Bronchial epithelial cell (primary cell): Measurements from ENCODE around the gene CLDN22. TPM values are rescaled to one million over a fixed set of nuclear protein-coding genes. Genes with fewer than 3 reads are reported as not detected.

ENCODE experiments used
- DNase-seq: peaks from one replicate; pipeline ENCODE4 v3.0.0-alpha.2; 2010; ENCODE audit warnings: low read depth
- FAIRE-seq: peaks from 2 replicates; lab custom pipeline; 2011; peaks lifted over from hg19 to GRCh38; lab: Jason Lieb, UNC
- H3K27me3 ChIP-seq: 2 replicates; pipeline ENCODE4 v1.5.1; 2011; ENCODE audit warnings: low read length; ENCODE audit not compliant: control insufficient read depth, insufficient read depth
- H3K36me3 ChIP-seq: 2 replicates; pipeline ENCODE4 v1.5.1; 2011; ENCODE audit warnings: low read length; ENCODE audit not compliant: control insufficient read depth, insufficient read depth
- H3K4me3 ChIP-seq: 2 replicates; pipeline ENCODE4 v1.5.1; 2011; ENCODE audit warnings: mild to moderate bottlenecking, low read depth, low read length, control low read depth
- total RNA-seq: library from RNA; depleted of rRNA; stranded (reverse); fragments of >200 nt; gene quantifications from 2 replicates; pipeline ENCODE4 v1.2.1, GENCODE V29; 2014
- TF ChIP-seq, protein P1 (sequence below): IDR thresholded peaks from 2 replicates; pipeline ENCODE4 v1.5.1; 2011; ENCODE audit warnings: mild to moderate bottlenecking, moderate library complexity, low read length, control low read depth, inconsistent platforms; ENCODE audit not compliant: insufficient read depth, severe bottlenecking

Gene CLDN22
- total RNA-seq, result not detected in 2 replicates

DNA sequence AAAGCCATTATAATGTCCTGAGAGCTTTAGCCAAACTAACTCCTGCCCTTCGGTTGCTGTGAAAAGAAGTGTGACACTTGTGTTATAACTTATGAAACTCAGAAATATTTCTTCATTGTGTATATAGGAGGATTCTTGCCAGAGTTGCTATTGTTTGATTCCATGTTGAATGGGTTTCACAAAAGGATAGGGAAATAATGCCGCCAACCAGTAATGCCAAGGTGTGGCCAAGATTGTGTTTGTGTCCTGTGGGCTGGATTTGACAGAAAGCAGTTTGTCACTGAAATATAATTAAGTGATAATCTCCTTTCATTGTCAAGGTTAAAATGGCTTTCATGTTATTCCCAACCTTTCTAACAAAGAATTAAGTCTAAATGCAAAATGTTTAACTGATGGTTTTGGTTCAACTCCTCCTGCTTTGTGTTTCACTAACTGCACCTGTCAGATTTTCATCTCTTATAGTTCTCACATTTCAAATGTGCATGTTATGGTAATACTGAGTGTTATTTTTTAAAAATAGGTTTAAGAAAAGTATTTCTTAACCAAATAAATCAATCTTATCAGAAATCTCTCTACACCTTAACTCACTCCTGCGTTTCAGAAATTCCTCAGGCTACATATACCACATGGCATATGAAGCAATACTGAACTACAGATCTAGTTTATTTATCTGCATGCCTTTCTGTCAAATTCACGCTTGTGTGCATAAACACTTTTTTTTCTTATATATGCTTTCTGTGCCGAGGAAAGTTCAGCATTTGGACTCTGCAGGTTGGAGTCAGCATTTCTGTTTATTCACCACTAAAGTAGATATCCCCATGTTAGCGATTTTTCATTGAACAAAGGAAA, at the start of gene CLDN22:
Gene CLDN22 (minus strand): TSS at position 66 of the 849 bp plus-strand sequence. CDS start 58 bp downstream, at position 8.
- Histone ChIP-seq H3K36me3 (no peaks in the 10 kb centered on the region), H3K4me3 (no peak within 1 kb of the TSS), H3K27me3 (no peaks in the 10 kb centered on the region)
- no peak for DNase-seq
- TF ChIP-seq, protein P1, sequence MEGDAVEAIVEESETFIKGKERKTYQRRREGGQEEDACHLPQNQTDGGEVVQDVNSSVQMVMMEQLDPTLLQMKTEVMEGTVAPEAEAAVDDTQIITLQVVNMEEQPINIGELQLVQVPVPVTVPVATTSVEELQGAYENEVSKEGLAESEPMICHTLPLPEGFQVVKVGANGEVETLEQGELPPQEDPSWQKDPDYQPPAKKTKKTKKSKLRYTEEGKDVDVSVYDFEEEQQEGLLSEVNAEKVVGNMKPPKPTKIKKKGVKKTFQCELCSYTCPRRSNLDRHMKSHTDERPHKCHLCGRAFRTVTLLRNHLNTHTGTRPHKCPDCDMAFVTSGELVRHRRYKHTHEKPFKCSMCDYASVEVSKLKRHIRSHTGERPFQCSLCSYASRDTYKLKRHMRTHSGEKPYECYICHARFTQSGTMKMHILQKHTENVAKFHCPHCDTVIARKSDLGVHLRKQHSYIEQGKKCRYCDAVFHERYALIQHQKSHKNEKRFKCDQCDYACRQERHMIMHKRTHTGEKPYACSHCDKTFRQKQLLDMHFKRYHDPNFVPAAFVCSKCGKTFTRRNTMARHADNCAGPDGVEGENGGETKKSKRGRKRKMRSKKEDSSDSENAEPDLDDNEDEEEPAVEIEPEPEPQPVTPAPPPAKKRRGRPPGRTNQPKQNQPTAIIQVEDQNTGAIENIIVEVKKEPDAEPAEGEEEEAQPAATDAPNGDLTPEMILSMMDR, result no peak
- no peak for FAIRE-seq

GRCh38 chr4:183369073-183369472, 49.0 kb upstream of the CLDN22 start:
- no peaks in the 10 kb centered on the region for H3K36me3 ChIP-seq
- H3K4me3 ChIP-seq, result no peak overlapping the region
- H3K27me3 ChIP-seq, result no peaks in the 10 kb centered on the region
- TF ChIP-seq, protein P1, result no peak
- DNase-seq (no peak), FAIRE-seq (no peak)

DNA sequence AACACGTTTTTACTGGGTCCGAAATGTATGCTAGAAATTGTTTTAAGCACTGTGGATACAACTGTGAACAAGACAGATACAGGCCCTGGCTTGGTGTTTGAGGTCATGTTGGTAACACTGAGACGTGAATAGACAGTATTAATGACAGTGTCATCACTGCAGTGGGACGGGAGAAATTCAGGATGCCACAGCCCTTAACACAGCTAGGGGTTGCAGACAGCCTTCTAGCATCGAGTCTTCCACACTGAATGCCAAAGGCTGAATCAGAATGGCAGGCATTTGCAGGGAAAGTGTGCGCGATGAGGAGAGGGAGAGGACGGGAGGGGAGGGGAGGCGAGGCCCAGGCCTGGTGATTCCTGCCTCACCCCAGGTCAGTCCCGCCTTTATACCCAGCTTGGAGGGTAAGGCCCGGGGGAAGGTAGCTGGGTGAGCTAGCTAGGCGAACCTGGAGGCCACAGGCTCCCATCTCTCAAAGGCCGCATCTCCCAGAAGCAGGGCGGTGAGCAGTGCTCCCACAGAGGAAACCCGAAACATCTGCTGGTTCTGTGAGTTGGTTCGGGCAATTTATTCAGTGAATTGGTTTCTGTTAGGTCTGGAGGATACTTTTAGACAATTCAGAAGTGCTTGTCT, 46.2 kb upstream of the CLDN22 start:
- TF ChIP-seq, protein P1, result no peak
- H3K4me3 ChIP-seq, result no peak overlapping the region
- no peaks in the 10 kb centered on the region for H3K27me3 ChIP-seq
- DNase-seq (no peak), FAIRE-seq (no peak)
- no peaks in the 10 kb centered on the region for H3K36me3 ChIP-seq

GRCh38 chr4:183364025-183364424, 43.9 kb upstream of the CLDN22 start:
- Histone ChIP-seq H3K27me3 (no peaks in the 10 kb centered on the region), H3K36me3 (no peaks in the 10 kb centered on the region), H3K4me3 (no peak overlapping the region)
- DNase-seq (no peak), FAIRE-seq (no peak)
- TF ChIP-seq, protein P1, result no peak

DNA sequence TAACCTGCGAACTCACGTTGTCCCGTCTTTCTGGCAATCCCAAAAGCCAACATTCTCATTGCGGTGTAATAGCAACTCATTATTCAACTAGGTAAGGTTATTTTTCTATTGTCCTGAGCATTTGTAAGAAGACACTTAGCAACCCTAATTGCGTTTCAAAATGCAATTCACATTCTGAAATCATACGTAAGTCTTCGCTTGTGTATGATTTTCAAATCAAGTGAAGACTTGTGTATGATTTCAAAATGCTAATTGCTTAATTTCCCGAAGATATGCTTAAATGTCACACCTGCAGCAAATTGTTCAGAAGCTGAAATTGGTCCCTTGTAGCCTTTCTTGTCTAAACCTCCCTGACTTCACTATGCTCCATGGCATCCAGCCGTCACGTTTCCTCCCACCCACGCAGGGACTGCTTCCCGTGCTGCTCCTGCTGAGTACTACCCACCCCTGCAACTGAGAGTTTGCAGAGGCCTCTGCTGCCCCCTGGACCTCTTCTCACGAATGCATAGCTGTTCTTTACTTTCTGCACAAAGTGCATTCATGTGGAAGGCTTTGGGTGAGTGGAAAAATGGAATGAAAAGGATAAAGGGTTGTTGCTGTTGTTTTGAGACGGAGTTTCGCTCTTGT, 43.0 kb upstream of the CLDN22 start:
- H3K27me3 ChIP-seq, result no peaks in the 10 kb centered on the region
- no peaks in the 10 kb centered on the region for H3K36me3 ChIP-seq
- TF ChIP-seq, protein P1, result peak; percentile 24
- DNase-seq, result peak; percentile 56
- H3K4me3 ChIP-seq, result no peak overlapping the region
- no peak for FAIRE-seq
